Ascending aorta (tissue), 2 donors: ENCODE measurements around the gene HINT2. TPM values are rescaled to one million over a fixed set of nuclear protein-coding genes. Genes with fewer than 3 reads are reported as not detected.

Source experiments
- DNase-seq, 2 donors: peaks; one replicate each; pipeline ENCODE4 v3.0.0-alpha.2; 2019; ENCODE audit warnings: low spot score in 2 of 2
- H3K27ac ChIP-seq, 2 donors: fragments of 200-600 bp; sonication (generic); one replicate each; pipeline ENCODE4 v1.5.1; 2016 to 2017; ENCODE audit warnings: mild to moderate bottlenecking in 1 of 2
- H3K27me3 ChIP-seq: fragments of 200-600 bp; sonication (generic); one replicate; pipeline ENCODE4 v1.5.1; 2017
- H3K36me3 ChIP-seq, 2 donors: fragments of 200-600 bp; sonication (generic); one replicate each; pipeline ENCODE4 v1.5.1; 2016
- H3K4me1 ChIP-seq, 2 donors: fragments of 200-600 bp; sonication (generic); one replicate each; pipeline ENCODE4 v1.5.1; 2016 to 2017; ENCODE audit warnings: mild to moderate bottlenecking in 1 of 2
- H3K4me3 ChIP-seq, 2 donors: fragments of 200-600 bp; sonication (generic); one replicate each; pipeline ENCODE4 v1.5.1; 2016 to 2017; ENCODE audit warnings: mild to moderate bottlenecking in 1 of 2
- H3K9me3 ChIP-seq, 2 donors: fragments of 200-600 bp; sonication (generic); one replicate each; pipeline ENCODE4 v1.5.1; 2016
- intact Hi-C: fragments of 100-400 bp; cut with DNase I; formaldehyde crosslinking; loops from one replicate; pipeline ENCODE4 v1.15.1; 2023
- total RNA-seq: library from RNA; depleted of rRNA; stranded (reverse); fragments of >200 nt; gene quantifications from one replicate; pipeline ENCODE4 v1.1.0, GENCODE V29; 2016
- TF ChIP-seq, protein P1 (sequence below), 3 experiments: fragments of 200-600 bp in 2 of 3; fragments of 450-650 bp in 1 of 3; sonication (generic) in 2 of 3; IDR thresholded peaks; one replicate each; pipeline ENCODE4 v1.5.1; 2016 to 2019; ENCODE audit warnings: antibody characterized with exemption in 3 of 3, mild to moderate bottlenecking in 1 of 3, moderate library complexity in 1 of 3

HINT2 gene
- total RNA-seq, 1 donor from 2014 or later, result 21.6 TPM

- intact Hi-C loops, result loop anchor here (1.0 to 5.0 kb wide), 4 partner anchors 36 to 170 kb away; partner anchors contain the start of genes CCDC107, NPR2 and RMRP
- TF ChIP-seq, protein P1, sequence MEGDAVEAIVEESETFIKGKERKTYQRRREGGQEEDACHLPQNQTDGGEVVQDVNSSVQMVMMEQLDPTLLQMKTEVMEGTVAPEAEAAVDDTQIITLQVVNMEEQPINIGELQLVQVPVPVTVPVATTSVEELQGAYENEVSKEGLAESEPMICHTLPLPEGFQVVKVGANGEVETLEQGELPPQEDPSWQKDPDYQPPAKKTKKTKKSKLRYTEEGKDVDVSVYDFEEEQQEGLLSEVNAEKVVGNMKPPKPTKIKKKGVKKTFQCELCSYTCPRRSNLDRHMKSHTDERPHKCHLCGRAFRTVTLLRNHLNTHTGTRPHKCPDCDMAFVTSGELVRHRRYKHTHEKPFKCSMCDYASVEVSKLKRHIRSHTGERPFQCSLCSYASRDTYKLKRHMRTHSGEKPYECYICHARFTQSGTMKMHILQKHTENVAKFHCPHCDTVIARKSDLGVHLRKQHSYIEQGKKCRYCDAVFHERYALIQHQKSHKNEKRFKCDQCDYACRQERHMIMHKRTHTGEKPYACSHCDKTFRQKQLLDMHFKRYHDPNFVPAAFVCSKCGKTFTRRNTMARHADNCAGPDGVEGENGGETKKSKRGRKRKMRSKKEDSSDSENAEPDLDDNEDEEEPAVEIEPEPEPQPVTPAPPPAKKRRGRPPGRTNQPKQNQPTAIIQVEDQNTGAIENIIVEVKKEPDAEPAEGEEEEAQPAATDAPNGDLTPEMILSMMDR (IDR thresholded peaks at IDR 0.05), result no peak
- Histone ChIP-seq H3K4me3 (no peak overlapping the region), H3K9me3 (no peaks in the 10 kb centered on the region), H3K27me3 (no peaks in the 10 kb centered on the region), H3K27ac (peak overlapping the region; percentile 41 to 98), H3K4me1 (peaks cover 10 to 23% of the 10 kb centered on the region in 2 donors), H3K36me3 (no peaks in the 10 kb centered on the region)
- peak in 1 of 2 donors; percentile 65 for DNase-seq
Measured at GRCh38 chr9:35827486-35827885, 12.6 kb upstream of the HINT2 start.

DNA sequence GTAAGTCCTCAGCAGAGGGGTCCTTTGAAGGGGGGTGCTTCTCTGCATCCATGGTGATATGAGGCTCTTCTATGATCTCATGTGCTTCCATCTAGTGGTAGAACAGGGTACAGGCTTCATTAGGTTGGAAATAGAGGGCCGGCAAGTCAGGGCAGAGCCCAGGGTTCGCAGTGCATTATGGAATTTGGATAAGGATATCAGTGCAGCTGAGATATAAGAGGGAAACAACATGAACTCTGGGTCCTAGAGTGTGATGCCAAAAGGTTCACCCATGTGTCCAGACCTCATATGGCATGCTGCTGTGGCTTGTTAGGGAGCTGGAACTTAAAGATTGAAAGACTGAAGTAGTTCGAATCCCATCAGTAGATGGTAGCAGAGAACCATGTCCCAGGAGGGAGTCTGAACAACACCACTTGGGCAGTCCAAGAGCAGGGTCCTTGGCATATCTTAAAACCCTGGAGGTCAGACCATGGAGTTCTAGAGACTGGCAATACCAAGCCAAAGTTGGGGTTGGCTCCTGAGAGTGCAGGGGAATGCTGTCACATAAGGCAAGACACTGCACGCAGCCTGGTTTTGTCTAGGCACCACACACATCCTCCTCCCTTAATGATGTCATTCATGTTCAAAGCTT is 11.3 kb upstream of the HINT2 start:
- intact Hi-C loops, result loop anchor here (5.0 kb wide), 3 partner anchors 56 to 169 kb away; partner anchors contain the start of genes CCDC107 and RMRP
- H3K9me3 ChIP-seq, result no peaks in the 10 kb centered on the region
- TF ChIP-seq, protein P1 (IDR thresholded peaks at IDR 0.05), result peak; percentile 60 to 77 (median 65)
- no peaks in the 10 kb centered on the region for H3K36me3 ChIP-seq
- no peaks in the 10 kb centered on the region for H3K27me3 ChIP-seq
- no peak overlapping the region for H3K4me3 ChIP-seq
- no peak overlapping the region for H3K27ac ChIP-seq
- peaks cover 10 to 22% of the 10 kb centered on the region in 2 donors for H3K4me1 ChIP-seq
- peak in 1 of 2 donors; percentile 62 for DNase-seq

DNA sequence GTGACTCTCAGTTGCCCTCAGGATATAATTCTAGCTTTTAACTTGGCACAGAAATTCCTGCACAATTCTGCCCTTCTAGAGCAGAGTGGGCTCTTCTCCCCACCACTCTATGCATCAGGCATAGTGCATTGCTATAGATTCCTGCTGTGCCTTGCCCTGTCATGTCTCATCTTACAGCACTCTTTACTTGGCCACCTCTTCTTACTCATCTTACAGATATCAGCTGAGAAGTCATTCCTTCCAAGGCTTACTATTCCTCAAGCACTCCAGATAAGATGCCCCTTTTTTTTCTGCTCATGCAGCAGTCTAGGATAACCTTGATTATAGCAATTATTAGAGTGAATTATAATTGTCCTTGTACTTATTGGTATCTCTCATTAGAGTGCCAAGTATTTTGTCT is 8.1 kb upstream of the HINT2 start:
- peaks cover 0 to 5% of the 10 kb centered on the region in 2 donors for H3K4me1 ChIP-seq
- no peaks in the 10 kb centered on the region for H3K27me3 ChIP-seq
- no peak for DNase-seq
- TF ChIP-seq, protein P1 (IDR thresholded peaks at IDR 0.05), result no peak
- H3K4me3 ChIP-seq, result no peak overlapping the region
- H3K36me3 ChIP-seq, result no peaks in the 10 kb centered on the region
- intact Hi-C loops, result no loop called here
- H3K9me3 ChIP-seq, result no peaks in the 10 kb centered on the region
- H3K27ac ChIP-seq, result no peak overlapping the region

DNA sequence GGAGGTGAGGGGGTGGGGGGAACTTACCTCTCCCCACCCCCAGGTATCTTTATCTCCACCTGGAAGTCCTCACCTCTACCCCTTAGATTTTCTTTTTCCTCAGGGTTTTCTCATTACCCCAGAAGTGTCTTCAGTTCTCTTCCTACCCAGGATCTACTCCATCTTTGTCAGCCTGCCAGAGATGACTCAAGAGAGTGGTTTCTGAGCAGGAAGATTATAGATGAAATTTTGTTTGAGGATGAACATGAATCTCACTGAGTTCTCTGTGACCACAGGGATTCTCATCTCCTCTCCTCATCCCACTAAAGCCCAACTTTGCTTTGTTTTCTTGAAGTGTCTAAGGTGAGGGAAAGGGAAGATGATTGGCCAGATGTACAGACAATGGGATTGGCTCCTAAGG is 5.2 kb upstream of the HINT2 start:
- H3K4me3 ChIP-seq, result no peak overlapping the region
- no peak overlapping the region for H3K27ac ChIP-seq
- no peaks in the 10 kb centered on the region for H3K9me3 ChIP-seq
- no peaks in the 10 kb centered on the region for H3K27me3 ChIP-seq
- no peak for DNase-seq
- TF ChIP-seq, protein P1 (IDR thresholded peaks at IDR 0.05), result no peak
- H3K4me1 ChIP-seq, result no peaks in the 10 kb centered on the region
- H3K36me3 ChIP-seq, result no peaks in the 10 kb centered on the region
- intact Hi-C loops, result no loop called here

GRCh38 chr9:35818341-35818740 is 3.5 kb upstream of the HINT2 start:
- Histone ChIP-seq H3K27ac (no peak overlapping the region), H3K27me3 (no peaks in the 10 kb centered on the region), H3K9me3 (no peaks in the 10 kb centered on the region), H3K4me1 (peaks cover 6 to 9% of the 10 kb centered on the region in 2 donors), H3K4me3 (no peak overlapping the region), H3K36me3 (no peaks in the 10 kb centered on the region)
- intact Hi-C loops, result loop anchor here (10.0 kb wide), 1 partner anchor 216 kb away; the partner anchor contains the start of gene RECK
- DNase-seq, result no peak
- TF ChIP-seq, protein P1 (IDR thresholded peaks at IDR 0.05), result no peak
